Fibroblast of pulmonary artery (primary cell): ENCODE measurements around the gene SRL.
"Not testable (repeated sequence)": the region's sequence is repeated elsewhere in the genome, so short reads cannot be mapped to it uniquely, and the experiment has no call there.

ENCODE experiments used
- DNase-seq: peaks from one replicate; pipeline ENCODE4 v3.0.0-alpha.2; 2010; ENCODE audit warnings: low read depth
- H3K4me3 ChIP-seq: replicated peaks from 2 replicates; pipeline ENCODE4 v1.5.1; 2011; ENCODE audit warnings: low read depth, mild to moderate bottlenecking, control low read depth, low read length, moderate library complexity
- TF ChIP-seq, protein P1 (sequence below): IDR thresholded peaks from 2 replicates; pipeline ENCODE4 v1.5.1; 2011; ENCODE audit warnings: mild to moderate bottlenecking, control low read depth, low read length, inconsistent platforms; ENCODE audit errors: missing control alignments

SRL gene

GRCh38 chr16:4169415-4169814 lies 72.5 kb downstream of the SRL start:
- DNase-seq = no peak
- TF ChIP-seq, protein P1, sequence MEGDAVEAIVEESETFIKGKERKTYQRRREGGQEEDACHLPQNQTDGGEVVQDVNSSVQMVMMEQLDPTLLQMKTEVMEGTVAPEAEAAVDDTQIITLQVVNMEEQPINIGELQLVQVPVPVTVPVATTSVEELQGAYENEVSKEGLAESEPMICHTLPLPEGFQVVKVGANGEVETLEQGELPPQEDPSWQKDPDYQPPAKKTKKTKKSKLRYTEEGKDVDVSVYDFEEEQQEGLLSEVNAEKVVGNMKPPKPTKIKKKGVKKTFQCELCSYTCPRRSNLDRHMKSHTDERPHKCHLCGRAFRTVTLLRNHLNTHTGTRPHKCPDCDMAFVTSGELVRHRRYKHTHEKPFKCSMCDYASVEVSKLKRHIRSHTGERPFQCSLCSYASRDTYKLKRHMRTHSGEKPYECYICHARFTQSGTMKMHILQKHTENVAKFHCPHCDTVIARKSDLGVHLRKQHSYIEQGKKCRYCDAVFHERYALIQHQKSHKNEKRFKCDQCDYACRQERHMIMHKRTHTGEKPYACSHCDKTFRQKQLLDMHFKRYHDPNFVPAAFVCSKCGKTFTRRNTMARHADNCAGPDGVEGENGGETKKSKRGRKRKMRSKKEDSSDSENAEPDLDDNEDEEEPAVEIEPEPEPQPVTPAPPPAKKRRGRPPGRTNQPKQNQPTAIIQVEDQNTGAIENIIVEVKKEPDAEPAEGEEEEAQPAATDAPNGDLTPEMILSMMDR = no peak
- no peak overlapping the region for H3K4me3 ChIP-seq

DNA sequence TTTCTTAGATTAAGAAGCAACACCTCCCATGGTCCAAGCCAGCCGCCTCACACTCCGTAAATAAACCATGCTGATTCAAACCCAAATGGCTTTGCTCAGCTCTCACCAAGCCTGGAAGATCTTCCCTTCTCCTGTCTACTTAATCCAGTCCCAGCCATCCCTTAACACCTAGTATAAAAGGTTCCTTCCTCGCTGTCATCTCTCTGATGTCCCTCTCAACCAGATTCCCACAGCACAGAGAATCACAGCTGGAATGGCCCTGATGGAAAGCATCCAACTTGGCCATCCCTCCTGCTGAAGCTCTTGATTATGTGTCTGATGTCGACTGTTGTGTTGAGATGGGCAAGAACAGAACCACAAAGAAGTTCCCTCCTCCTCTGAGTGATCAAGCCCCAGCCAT lies 75.1 kb downstream of the SRL start:
- no peak for DNase-seq
- no peak overlapping the region for H3K4me3 ChIP-seq
- TF ChIP-seq, protein P1 = no peak

DNA sequence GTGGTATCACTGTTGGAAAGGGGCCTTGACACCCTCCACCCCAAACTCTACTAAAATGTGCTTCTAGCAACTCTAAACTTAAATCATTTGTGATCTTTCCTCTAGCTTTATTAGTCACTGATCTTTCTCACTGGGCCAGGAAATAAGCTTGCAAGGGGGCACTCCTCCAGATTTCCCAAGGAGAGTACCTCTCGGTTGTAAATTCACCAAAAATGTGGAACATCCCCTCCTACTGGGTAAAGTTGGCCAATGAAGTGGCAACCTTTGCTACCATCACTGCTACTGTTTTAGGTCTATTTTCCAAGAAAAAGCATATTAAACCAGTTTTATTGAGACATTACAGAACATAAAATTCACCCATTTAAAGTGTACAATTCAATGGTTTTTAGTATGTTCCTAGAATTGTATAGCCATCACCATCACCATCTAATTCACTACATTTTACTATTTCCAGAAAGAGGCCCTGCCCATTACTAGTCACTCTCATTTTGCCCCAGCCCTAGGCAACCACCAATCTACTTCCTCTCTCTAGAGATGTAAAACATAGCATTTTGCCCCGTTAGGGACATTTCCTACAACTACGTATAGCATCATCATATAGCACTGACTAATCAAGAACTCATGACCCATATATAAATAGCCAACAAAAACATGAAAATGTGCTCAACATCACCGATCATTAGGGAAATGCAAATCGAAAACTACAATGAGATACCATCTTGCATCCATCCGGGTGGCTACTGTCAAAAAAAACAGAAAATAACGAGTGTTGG lies 81.0 kb downstream of the SRL start:
- TF ChIP-seq, protein P1 = peak; percentile 35
- DNase-seq = peak; percentile 60
- H3K4me3 ChIP-seq = no peak overlapping the region

DNA sequence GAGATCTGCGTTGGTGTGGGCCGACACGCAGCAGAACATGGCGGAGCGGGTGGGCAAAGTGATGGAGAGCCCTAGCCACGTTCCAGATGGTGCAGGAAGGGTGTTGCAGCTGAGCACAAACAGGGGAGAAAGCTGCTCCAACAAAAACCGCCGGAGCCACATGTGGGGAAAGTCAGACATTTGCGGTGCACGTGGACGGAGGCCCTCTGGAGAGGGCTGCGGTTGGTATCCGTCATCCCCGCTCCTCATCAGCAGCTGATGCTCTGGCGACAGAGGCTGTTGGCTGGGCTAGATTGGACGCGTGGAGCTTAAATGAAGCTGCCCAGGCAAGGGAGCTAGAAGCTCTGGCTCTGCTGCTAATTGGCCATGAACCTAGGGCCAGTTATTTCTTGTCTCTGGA lies 82.2 kb downstream of the SRL start:
- TF ChIP-seq, protein P1 = no peak
- no peak overlapping the region for H3K4me3 ChIP-seq
- no peak for DNase-seq

DNA sequence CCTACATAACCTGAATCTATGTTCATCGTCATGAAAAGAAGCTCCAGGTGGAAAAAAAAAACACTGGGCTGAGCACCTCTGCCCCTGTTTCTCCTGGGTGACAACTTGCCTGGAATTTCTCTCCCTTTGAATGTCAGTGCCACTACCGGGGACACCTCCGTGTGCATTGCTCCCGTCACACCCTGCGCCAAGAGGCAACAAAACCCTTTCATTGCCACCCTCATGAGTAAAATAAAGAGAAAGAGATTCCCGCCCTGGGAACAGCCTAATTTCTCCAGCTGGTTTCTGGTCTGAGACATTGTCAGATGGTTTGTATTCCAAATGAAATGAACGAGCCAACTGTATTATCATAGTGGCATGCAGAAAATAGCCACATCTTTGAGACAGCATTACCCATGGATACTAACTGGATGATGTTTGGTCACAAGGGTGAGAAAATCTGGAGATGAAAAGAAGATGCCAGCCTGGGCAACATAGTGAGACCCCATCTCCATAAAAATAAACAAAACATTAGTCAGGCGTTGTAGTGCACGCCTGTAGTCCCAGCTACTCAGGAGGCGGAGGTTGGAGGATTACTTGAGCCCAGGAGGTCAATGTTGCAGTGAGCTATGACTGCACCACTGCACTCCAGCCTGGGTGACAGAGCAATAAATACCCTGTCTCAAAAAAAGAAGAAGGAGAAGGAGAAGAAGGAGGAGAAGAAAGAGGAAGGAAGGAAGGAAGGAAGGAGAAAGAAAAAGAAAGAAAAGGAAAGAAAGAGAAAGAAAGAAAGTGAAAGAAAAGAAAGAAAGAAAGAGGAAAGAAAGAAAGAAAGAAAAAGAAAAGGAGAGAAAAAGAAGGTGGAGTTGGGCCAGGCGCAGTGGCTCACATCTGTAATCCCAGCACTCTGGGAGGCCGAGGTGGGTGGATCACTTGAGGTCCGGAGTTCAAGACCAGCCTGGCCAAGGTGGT lies 83.5 kb downstream of the SRL start:
- DNase-seq = no peak
- no peak overlapping the region for H3K4me3 ChIP-seq
- TF ChIP-seq, protein P1 = no peak

DNA sequence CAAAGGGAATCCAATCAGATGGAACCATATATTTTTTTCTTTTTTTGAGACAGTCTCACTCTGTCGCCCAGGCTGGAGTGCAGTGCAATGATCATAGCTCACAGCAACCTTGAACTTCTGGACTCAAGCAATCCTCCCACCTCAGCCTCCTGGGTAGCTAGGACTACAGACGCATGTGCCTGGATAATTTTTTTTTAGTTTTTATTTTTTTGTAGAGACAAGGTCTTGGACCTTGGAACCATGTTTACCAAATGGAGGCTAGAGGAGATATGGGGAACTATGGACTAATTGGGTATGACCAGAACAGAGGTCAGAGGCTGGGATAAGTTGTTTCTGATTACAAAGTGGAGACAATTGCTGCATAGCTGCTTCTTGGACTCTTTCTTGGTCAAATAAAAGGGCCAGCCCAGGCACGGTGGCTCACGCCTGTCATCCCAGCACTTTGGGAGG lies 84.5 kb downstream of the SRL start:
- TF ChIP-seq, protein P1 = no peak
- no peak overlapping the region for H3K4me3 ChIP-seq
- no peak for DNase-seq

GRCh38 chr16:4156503-4156902 lies 85.4 kb downstream of the SRL start:
- DNase-seq, H3K4me3 ChIP-seq: not testable (repeated sequence)

GRCh38 chr16:4153364-4153763 lies 88.5 kb downstream of the SRL start:
- not testable (repeated sequence) for DNase-seq, H3K4me3 ChIP-seq
